Nucleus accumbens (tissue), 56 donors: ENCODE data around the gene TMEM72.
A peak's percentile ranks its signal among the peaks of the same experiment; 100 is the strongest.

Experiments used
- DNase-seq, 56 donors: peaks; one replicate each; lab custom pipeline; 2025; lab: John Stamatoyannopoulos, UW

Gene TMEM72

DNA sequence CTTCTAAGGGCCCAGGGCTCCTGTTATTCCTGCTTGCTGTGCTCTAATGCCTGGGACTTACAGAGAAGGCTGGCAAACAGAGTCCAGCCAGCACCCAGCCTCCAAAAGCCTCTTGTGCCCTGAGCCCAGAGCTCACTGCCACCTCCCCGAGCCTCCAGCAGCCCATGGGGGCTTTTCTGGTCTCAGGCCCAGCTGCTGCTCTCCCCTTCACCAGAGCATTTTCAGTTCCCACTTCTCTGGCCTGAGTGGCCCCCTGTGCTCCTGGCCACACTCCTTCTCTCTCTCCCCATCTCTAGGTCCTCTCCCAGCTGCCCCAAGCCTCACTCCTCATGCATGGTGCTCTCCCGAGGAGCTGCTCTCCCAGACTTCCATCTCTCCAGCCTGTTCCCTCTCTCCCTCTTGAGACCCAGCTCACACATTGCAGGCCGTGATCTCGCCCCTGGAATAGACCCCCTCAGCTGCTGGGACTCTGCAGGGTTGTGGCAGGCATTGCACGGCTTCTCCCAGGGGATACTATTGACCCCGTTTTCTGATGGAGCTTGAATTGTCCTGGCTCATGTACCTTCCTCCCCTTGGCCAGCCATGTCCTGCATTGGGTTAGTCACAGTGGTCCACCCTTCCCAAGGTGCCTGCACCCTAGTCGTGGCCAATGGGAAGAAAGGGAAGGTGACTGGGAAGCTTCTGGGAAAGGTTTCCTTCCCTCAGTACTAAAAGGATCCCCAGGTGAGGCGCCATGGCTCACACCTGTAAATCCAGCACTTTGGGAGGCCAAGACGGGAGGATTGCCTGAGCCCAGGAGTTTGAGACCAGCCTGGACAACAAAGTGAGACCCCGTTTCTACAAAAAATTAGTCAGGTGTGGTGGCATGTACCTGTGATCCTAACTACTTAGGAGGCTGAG lies 39.4 kb downstream of the TMEM72 start:
- DNase-seq = no peak

DNA sequence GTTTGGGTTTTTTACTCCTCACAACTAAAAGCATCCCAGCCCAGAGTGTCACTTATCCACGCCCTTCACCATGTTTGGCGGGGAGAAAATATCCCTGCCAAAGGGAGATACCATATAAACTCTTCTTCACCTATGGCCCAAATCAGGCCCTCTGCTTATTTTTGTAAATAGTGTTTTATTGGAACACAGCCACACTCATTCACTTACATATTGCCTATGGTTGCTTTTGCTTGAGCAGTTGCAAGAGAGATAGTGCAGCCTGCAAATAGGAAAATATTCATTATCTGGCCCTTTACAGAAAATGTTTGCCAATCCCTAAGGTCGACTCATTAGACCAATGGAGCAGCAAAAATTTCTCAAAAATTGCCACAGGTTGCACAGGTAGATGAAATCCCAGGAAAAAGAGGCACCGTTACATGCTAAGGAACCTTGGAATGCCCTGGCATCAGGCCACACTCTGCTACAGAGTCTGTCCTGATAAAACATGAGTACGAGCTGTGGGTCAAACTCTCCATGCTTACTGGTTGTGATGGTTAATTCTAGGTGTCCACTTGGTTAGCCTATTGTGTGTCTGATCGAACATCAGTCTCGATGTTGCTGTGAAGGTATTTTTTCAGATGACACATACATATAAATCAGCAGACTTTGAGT lies 40.6 kb downstream of the TMEM72 start:
- DNase-seq = no peak

- no peak for DNase-seq
Measured at GRCh38 chr10:44952779-44953231, 41.7 kb downstream of the TMEM72 start.

- DNase-seq = no peak
Measured at GRCh38 chr10:44954042-44954441, 42.9 kb downstream of the TMEM72 start.

DNA sequence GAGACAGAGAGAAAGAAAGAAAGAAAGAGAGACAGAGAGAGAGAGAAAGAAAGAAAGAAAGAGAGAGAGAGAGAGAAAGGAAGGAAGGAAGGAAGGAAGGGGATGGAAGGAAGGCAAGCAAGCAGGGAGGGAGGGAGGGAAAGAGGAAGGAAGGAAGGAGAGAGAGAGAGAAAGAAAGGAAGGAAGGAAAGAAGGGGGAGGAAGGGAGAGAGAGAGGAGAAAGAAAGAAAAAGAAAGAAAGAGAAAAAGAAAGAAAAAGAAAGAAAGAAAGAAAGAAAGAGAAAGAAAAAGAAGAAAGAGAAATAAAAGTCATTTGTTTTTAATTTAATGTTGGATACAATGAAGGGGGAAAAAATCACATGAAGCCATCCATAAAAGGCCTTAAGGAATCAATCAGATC lies 43.8 kb downstream of the TMEM72 start:
- DNase-seq = no peak

GRCh38 chr10:44955413-44956070 lies 44.4 kb downstream of the TMEM72 start:
- DNase-seq = no peak

- no peak for DNase-seq
Measured at GRCh38 chr10:44956226-44956625, 45.1 kb downstream of the TMEM72 start.

DNA sequence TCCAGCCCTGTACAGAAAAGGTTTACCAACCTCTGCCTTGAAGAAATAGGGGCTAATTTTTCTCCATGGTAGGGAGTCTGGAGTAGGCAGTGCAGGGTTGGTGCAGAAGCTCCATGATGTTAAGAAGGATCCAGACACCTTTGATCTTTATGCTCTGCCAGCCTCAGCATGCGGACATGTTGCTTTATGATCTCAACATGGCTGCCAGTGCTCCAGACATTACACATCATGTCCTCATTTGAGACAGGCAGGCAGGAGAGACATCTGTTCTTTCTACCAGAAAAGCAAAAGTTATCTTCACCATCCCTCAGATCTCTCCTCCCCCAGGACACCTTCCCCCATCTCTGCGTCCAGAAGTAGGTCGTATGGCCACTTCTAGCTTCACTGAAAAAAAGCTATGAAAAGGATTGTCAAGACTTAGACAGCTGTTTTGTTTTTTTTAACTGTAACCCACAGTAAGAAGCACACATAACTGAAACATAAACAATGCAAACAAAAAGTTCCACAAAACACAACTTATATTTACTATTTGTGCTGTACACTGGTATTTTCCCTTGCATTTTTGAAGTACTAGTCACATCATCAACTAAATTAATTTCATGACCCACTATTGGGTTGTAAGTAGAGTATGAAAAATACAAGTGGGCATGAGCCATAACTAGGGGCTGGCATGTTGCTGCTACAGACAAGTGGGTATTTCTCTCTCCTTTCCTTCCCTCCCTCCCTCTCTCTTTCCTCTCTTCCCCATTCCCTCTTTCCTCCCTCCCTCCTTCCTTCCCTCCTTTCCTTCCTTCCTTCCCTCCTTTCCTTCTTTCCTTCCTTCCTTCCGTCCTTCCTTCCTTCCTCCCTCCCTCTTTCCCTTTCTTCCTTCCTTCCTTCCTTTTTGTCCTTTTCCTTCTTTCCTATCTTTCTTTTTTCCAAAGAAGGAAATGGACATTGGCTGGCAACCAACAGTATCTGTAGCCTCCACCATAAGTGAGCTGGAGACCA lies 45.9 kb downstream of the TMEM72 start:
- DNase-seq = no peak

DNA sequence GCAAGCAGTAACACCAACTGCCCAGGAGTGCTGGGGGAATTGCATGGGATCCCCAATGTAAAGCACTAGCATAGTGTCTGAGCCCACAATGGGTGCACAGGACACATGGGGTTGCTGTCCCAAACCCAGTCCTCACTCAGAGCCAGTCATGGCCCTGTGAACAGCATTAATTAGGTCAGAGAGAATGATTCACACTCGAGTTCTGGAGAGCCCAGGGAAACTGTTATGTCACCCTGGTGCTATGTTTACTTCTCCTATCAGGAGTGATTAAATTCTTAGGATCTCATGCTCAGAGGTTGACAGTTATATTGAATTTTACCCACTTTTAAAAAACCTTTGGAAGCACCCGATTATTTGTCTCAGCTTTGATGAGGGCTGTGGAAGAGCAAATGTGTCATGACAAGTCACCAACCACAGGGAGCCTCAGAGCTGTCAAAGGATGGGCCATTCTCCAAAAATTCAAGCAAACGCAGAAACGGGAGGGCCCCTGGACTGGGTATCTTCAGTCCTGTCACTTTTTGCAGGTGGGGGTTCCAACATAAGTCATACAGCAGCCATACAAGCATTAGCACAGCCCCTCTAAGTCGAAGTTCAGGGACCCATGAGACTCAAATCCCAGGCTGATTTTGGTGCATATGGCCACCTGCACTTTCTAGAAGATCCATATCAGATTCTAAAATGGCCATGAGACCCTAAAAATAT lies 47.2 kb downstream of the TMEM72 start:
- DNase-seq = no peak

DNA sequence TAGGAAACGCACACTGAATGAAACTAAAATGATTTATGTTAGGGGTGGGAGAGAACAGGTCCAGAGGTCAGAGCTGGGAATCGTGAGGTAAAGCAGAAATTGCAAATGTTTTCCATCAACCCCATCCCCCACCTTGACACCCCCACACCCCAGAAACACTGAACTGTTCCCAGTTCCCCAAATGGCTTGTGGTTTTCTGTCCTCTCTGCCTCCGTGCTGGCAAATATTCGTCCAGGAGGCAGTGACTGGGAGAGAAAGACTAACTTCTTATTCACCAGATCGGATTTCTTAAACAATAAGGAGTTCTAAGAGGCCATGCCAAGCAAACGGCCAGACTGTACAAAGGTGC lies 47.7 kb downstream of the TMEM72 start:
- DNase-seq = no peak

GRCh38 chr10:44959247-44960087 lies 48.3 kb downstream of the TMEM72 start, which contains the start of gene RASSF4:
TSS of gene RASSF4 (plus strand) at chr10:44959802. CDS start at chr10:44970203, 10,401 bp downstream.
- DNase-seq = peak; percentile 41 to 95 (median 88)

- no peak for DNase-seq
Measured at GRCh38 chr10:44960088-44960460, 48.9 kb downstream of the TMEM72 start.

GRCh38 chr10:44960482-44961229 lies 49.5 kb downstream of the TMEM72 start:
- DNase-seq = no peak

GRCh38 chr10:44961230-44961571 lies 50.1 kb downstream of the TMEM72 start:
- no peak for DNase-seq

- no peak for DNase-seq
Measured at GRCh38 chr10:44961931-44962750, 51.0 kb downstream of the TMEM72 start.

GRCh38 chr10:44962870-44963738 lies 52.0 kb downstream of the TMEM72 start:
- peak in 10 of 56 donors; percentile 30 to 59 (median 44) for DNase-seq
